Panc1 (cell line): ENCODE data around the gene ATP5PB. TPM values are rescaled to one million over a fixed set of nuclear protein-coding genes. Genes with fewer than 3 reads are reported as not detected.

ENCODE experiments used
- ATAC-seq: fragments of 200-7000 bp; cut with Tn5 transposase; 2 replicates; pipeline ENCODE4 v1.9.1; 2020; ENCODE audit warnings: mild to moderate bottlenecking, moderate library complexity
- BruUV-seq: library from RNA; stranded (reverse); fragments of 400-500 nt; replicated peaks from 2 replicates; lab custom pipeline; 2021; lab: Mats Ljungman, UMichigan
- CTCF ChIA-PET: fragments of 300-600 bp; sonication (Branson Sonifier 250); formaldehyde crosslinking; loops from one replicate; lab custom pipeline; 2022; ENCODE audit warnings: antibody characterized with exemption; lab: Charles Lee
- POLR2A ChIA-PET: fragments of 300-600 bp; sonication (Branson Sonifier 250); formaldehyde crosslinking; loops from one replicate; lab custom pipeline; 2022; ENCODE audit warnings: antibody characterized with exemption; lab: Charles Lee
- DNase-seq: peaks from one replicate; pipeline ENCODE4 v3.0.0-alpha.2; 2010; ENCODE audit warnings: low read depth, low spot score
- H3K27ac ChIP-seq: 2 replicates; pipeline ENCODE4 v1.5.1; 2011; ENCODE audit warnings: mild to moderate bottlenecking, low read length, inconsistent platforms
- H3K27me3 ChIP-seq: fragments of 200-500 bp; sonication (Bioruptor generic); 2 replicates; pipeline ENCODE4 v1.6.0; 2014; ENCODE audit warnings: low read length, inconsistent platforms; ENCODE audit not compliant: control insufficient read depth, insufficient read depth
- H3K36me3 ChIP-seq: fragments of 200-500 bp; sonication (Bioruptor generic); 2 replicates; pipeline ENCODE4 v1.5.1; 2014; ENCODE audit warnings: inconsistent platforms, mild to moderate bottlenecking, low read length, moderate library complexity; ENCODE audit not compliant: control insufficient read depth, insufficient read depth
- H3K4me1 ChIP-seq: 2 replicates; pipeline ENCODE4 v1.5.1; 2011; ENCODE audit warnings: inconsistent platforms, mild to moderate bottlenecking, low read length, moderate library complexity; ENCODE audit not compliant: control insufficient read depth, insufficient read depth
- H3K4me3 ChIP-seq, 2 experiments: 2 replicates each; pipeline ENCODE4 v1.5.1; 2011 to 2012; ENCODE audit warnings: low read depth in 2 of 2, low read length in 2 of 2, mild to moderate bottlenecking in 2 of 2, inconsistent platforms in 1 of 2, moderate library complexity in 1 of 2
- H3K9me3 ChIP-seq: fragments of 200-500 bp; sonication (Bioruptor generic); 2 replicates; pipeline ENCODE4 v1.5.1; 2014; ENCODE audit warnings: low read depth, mild to moderate bottlenecking, inconsistent platforms, low read length, moderate library complexity; ENCODE audit not compliant: control insufficient read depth, insufficient read depth
- CTCF ChIP-seq: fragments of 450-650 bp; IDR thresholded peaks from 2 replicates; pipeline ENCODE4 v1.5.1; 2017; ENCODE audit warnings: mild to moderate bottlenecking
- POLR2AphosphoS5 ChIP-seq: IDR thresholded peaks from 2 replicates; pipeline ENCODE4 v1.6.1; 2012; ENCODE audit warnings: mild to moderate bottlenecking, low read depth, low read length, moderate library complexity
- REST ChIP-seq, 2 experiments: IDR thresholded peaks; 2 replicates each; pipeline ENCODE4 v1.6.1; 2011 to 2012; ENCODE audit warnings: low read depth in 2 of 2, control low read depth in 1 of 2, low read length in 1 of 2, mild to moderate bottlenecking in 1 of 2, moderate library complexity in 1 of 2; ENCODE audit not compliant: insufficient read depth in 1 of 2
- SIN3A ChIP-seq: IDR thresholded peaks from 2 replicates; pipeline ENCODE4 v1.6.1; 2012; ENCODE audit warnings: low read depth, mild to moderate bottlenecking, low read length, moderate library complexity, borderline replicate concordance; ENCODE audit not compliant: insufficient read depth
- TCF7L2 ChIP-seq: IDR thresholded peaks from 2 replicates; pipeline ENCODE4 v1.6.1; 2011; ENCODE audit warnings: mild to moderate bottlenecking, low read depth, low read length, inconsistent platforms
- in situ Hi-C: cut with HindIII; loops from 2 replicates; pipeline ENCODE4 v1.10.0; 2016; ENCODE audit warnings: low sequenced_read_pairs, low pct_unique_long_range_greater_than_20kb
- intact Hi-C: fragments of 100-400 bp; cut with micrococcal nuclease; formaldehyde crosslinking; loops from one replicate; pipeline ENCODE4 v1.10.0; 2022; ENCODE audit not compliant: unreplicated experiment
- total RNA-seq: library from RNA; stranded (reverse); gene quantifications from one replicate; pipeline ENCODE4 v1.2.1, GENCODE V29; 2021; ENCODE audit not compliant: unreplicated experiment

Gene ATP5PB
- total RNA-seq, 1 experiment from 2014 or later: 178 TPM

GRCh38 chr1:111470596-111470995 lies 21.3 kb downstream of the ATP5PB start:
- DNase-seq (no peak), ATAC-seq (no peak)
- intact Hi-C loops (no loop called here), in situ Hi-C loops (no loop called here)
- no TSS peak for BruUV-seq
- Histone ChIP-seq H3K4me1 (no peaks in the 10 kb centered on the region), H3K9me3 (no peaks in the 10 kb centered on the region), H3K27ac (no peak overlapping the region), H3K4me3 (no peak overlapping the region), H3K27me3 (no peaks in the 10 kb centered on the region), H3K36me3 (no peaks in the 10 kb centered on the region)
- POLR2A ChIA-PET: no interaction called here
- CTCF ChIA-PET: no interaction called here
- TF ChIP-seq REST (IDR thresholded peaks at IDR 0.05; ENCODE audit: insufficient read depth in 1 of 2, low read depth in 2 of 2, low read length in 1 of 2): no peak
- no peak for TF ChIP-seq POLR2AphosphoS5
- no peak for TF ChIP-seq TCF7L2
- TF ChIP-seq SIN3A: no peak
- TF ChIP-seq CTCF: no peak

- ChIA-PET CTCF (no interaction called here), POLR2A (no interaction called here)
- Histone ChIP-seq H3K9me3 (no peaks in the 10 kb centered on the region), H3K27me3 (no peaks in the 10 kb centered on the region), H3K36me3 (no peaks in the 10 kb centered on the region), H3K4me1 (no peaks in the 10 kb centered on the region), H3K4me3 (no peak overlapping the region), H3K27ac (no peak overlapping the region)
- no peak for ATAC-seq
- intact Hi-C loops: no loop called here
- no peak for TF ChIP-seq CTCF
- no peak for TF ChIP-seq REST (IDR thresholded peaks at IDR 0.05; ENCODE audit: insufficient read depth in 1 of 2, low read depth in 2 of 2, low read length in 1 of 2)
- TF ChIP-seq POLR2AphosphoS5: no peak
- in situ Hi-C loops: no loop called here
- no TSS peak for BruUV-seq
- no peak for DNase-seq
These were observed 21.7 kb downstream of the ATP5PB start for GRCh38 chr1:111471012-111471411.
